BE2C (cell line): ENCODE results near the gene NEUROG1.

Experiments used
- DNase-seq: peaks from one replicate; pipeline ENCODE4 v3.0.0-alpha.2; 2020
- H3K27me3 ChIP-seq: fragments of 250-450 bp; sonication (Bioruptor Pico); 2 replicates; pipeline ENCODE4 v1.5.1; 2020; ENCODE audit warnings: mild to moderate bottlenecking
- H3K36me3 ChIP-seq: fragments of 250-450 bp; sonication (Bioruptor Pico); 2 replicates; pipeline ENCODE4 v1.5.1; 2020; ENCODE audit warnings: mild to moderate bottlenecking
- H3K4me1 ChIP-seq: fragments of 250-450 bp; sonication (Bioruptor Pico); 2 replicates; pipeline ENCODE4 v1.5.1; 2020
- H3K4me3 ChIP-seq: 2 replicates; pipeline ENCODE4 v1.5.1; 2011; ENCODE audit warnings: low read depth, low read length
- H3K9me3 ChIP-seq: fragments of 250-450 bp; sonication (Bioruptor Pico); 2 replicates; pipeline ENCODE4 v1.5.1; 2020
- TF ChIP-seq, protein P1 (sequence below): IDR thresholded peaks from 2 replicates; pipeline ENCODE4 v1.5.1; 2012; ENCODE audit warnings: mild to moderate bottlenecking, low read depth, low read length

The NEUROG1 gene

DNA sequence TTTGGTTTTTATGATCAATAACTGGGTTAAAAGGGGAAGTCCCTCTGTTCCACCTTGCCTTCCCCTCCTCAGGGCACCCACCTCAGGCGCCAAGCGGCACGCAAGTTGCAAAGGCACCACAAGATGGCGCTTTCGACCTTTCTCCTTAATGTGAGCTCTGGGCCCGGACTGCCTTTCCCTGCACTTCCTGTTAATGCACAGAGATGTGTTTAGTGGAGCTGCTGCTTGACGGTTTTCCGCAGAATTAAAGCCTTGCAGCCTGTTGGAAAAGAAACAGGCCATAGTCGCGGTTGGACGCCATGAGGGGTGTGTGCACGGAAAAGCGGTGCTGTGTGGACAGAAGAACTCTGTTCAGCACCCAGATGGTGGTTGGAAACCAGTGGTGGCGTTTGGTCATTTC, 25.1 kb upstream of the NEUROG1 start:
- Histone ChIP-seq H3K4me3 (no peak overlapping the region), H3K36me3 (no peaks in the 10 kb centered on the region), H3K27me3 (peaks cover 9% of the 10 kb centered on the region), H3K9me3 (peaks cover 4% of the 10 kb centered on the region; the same call in 1 of the 2 replicates), H3K4me1 (peaks cover 6% of the 10 kb centered on the region)
- TF ChIP-seq, protein P1, sequence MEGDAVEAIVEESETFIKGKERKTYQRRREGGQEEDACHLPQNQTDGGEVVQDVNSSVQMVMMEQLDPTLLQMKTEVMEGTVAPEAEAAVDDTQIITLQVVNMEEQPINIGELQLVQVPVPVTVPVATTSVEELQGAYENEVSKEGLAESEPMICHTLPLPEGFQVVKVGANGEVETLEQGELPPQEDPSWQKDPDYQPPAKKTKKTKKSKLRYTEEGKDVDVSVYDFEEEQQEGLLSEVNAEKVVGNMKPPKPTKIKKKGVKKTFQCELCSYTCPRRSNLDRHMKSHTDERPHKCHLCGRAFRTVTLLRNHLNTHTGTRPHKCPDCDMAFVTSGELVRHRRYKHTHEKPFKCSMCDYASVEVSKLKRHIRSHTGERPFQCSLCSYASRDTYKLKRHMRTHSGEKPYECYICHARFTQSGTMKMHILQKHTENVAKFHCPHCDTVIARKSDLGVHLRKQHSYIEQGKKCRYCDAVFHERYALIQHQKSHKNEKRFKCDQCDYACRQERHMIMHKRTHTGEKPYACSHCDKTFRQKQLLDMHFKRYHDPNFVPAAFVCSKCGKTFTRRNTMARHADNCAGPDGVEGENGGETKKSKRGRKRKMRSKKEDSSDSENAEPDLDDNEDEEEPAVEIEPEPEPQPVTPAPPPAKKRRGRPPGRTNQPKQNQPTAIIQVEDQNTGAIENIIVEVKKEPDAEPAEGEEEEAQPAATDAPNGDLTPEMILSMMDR, result peak; percentile 90
- peak; percentile 84 for DNase-seq

GRCh38 chr5:135559354-135559753, 23.6 kb upstream of the NEUROG1 start:
- Histone ChIP-seq H3K27me3 (peaks cover 15% of the 10 kb centered on the region), H3K4me3 (no peak overlapping the region), H3K9me3 (peaks cover 4% of the 10 kb centered on the region; the same call in 1 of the 2 replicates), H3K4me1 (peaks cover 6% of the 10 kb centered on the region), H3K36me3 (no peaks in the 10 kb centered on the region)
- TF ChIP-seq, protein P1, result no peak
- DNase-seq, result peak; percentile 74

GRCh38 chr5:135557076-135557838, 21.5 kb upstream of the NEUROG1 start:
- Histone ChIP-seq H3K9me3 (peaks cover 4% of the 10 kb centered on the region; the same call in 1 of the 2 replicates), H3K4me1 (peaks cover 6% of the 10 kb centered on the region), H3K27me3 (peaks cover 18% of the 10 kb centered on the region), H3K4me3 (no peak overlapping the region), H3K36me3 (no peaks in the 10 kb centered on the region)
- no peak for DNase-seq
- TF ChIP-seq, protein P1, result no peak

- TF ChIP-seq, protein P1, result no peak
- peaks cover 18% of the 10 kb centered on the region for H3K27me3 ChIP-seq
- no peak for DNase-seq
- peaks cover 6% of the 10 kb centered on the region for H3K4me1 ChIP-seq
- no peaks in the 10 kb centered on the region for H3K36me3 ChIP-seq
- H3K9me3 ChIP-seq, result peaks cover 4% of the 10 kb centered on the region; the same call in 1 of the 2 replicates
- H3K4me3 ChIP-seq, result no peak overlapping the region
Observed at GRCh38 chr5:135556620-135557019, 20.9 kb upstream of the NEUROG1 start.

GRCh38 chr5:135555530-135555929, 19.8 kb upstream of the NEUROG1 start:
- H3K36me3 ChIP-seq, result no peaks in the 10 kb centered on the region
- peaks cover 6% of the 10 kb centered on the region for H3K4me1 ChIP-seq
- TF ChIP-seq, protein P1, result no peak
- peaks cover 4% of the 10 kb centered on the region; the same call in 1 of the 2 replicates for H3K9me3 ChIP-seq
- H3K4me3 ChIP-seq, result no peak overlapping the region
- peaks cover 22% of the 10 kb centered on the region for H3K27me3 ChIP-seq
- no peak for DNase-seq
